SKM-1 (cell line): ENCODE data around the gene CFAP119.
"Not testable (repeated sequence)": the region's sequence is repeated elsewhere in the genome, so short reads cannot be mapped to it uniquely, and the experiment has no call there.

Experiments used
- DNase-seq: peaks from one replicate; lab custom pipeline; 2025; ENCODE audit not compliant: unreplicated experiment; lab: John Stamatoyannopoulos, UW

CFAP119 gene

GRCh38 chr16:30761928-30762902 lies at the start of gene CFAP119, which contains the start of gene RNF40:
Gene CFAP119, minus strand, starts transcription at chr16:30762062. Its CDS starts 314 bp downstream, at chr16:30761748.
Gene RNF40, plus strand, starts transcription at chr16:30762322. Its CDS starts 224 bp downstream, at chr16:30762546.
- peak; percentile 99 for DNase-seq

- not testable (repeated sequence) for DNase-seq
These were observed 47.8 kb upstream of the CFAP119 start for GRCh38 chr16:30809675-30810074.

GRCh38 chr16:30808890-30809426 lies 47.1 kb upstream of the CFAP119 start:
- not testable (repeated sequence) for DNase-seq

DNA sequence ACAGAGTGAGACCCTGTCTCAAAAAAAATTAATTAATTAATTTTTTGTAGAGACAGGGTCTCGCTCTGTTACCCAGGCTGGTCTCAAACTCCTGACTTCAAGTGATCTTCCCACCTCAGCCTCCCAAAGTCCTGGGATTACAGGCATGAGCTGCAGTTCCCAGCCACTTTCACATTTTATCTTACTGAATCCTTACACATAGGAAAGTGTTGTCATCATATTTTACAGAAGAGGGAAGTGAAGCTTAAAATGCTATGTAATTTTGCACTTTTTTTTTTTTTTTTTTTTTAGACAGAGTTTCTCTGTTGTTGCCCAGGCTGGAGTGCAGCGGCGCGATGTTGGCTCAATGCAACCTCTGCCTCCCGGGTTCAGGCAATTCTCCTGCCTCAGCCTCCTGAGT lies 46.3 kb upstream of the CFAP119 start:
- DNase-seq: no peak

DNA sequence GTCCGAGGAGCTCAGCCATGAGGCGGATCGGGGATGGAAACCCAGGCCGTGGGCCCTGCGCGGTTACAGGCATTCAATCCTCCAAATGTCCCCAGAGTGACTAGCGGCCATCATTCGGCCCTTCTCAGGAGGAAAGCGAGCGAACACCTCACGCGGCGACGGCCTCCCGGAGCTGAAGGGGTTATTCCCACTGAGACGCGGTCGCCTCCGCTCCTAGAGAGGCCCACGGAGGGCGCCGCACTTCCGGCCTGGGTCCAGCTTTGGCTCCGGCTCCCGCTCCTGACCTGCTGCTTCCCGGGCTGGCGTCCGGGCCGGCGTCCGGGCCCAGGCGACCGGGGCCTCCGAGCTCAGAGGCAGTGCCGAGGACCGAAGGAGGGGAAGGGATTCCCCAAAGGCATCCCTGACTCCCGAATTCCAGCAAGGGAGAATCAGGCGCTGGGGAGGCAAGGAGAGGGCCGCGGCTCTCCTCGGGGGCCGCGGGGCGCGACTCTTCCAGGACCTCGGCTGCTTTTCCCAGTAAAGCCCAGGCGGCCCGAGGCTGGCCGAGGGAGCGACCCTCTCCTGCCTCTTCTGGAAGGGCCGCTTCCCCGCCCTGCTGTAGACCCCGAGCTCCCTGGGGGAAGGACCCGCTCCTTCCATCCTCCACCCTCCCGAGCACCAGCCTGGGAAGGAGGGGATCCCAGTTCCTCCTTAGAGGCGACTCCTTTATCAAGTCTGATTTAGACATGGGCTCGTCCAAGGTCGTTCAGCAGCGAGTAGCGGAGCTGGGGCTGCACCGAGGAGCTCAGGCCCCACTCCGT lies 43.7 kb upstream of the CFAP119 start:
- DNase-seq: peak; percentile 53

DNA sequence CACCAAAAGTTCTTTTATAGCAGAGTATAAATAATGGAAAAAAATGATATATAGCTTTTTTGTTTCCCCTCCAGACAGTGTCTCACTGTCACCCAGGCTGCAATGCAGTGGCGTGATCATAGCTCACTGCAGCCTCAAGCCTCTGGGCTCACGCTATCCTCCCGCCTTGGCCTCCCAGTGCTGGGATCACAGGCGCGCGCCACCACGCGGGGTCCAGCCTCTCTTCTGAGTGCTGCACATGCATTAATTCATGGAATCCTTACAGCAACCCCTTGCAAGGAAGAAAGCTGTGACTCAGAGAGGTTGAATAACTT lies 43.2 kb upstream of the CFAP119 start:
- no peak for DNase-seq

GRCh38 chr16:30802936-30803335 lies 41.1 kb upstream of the CFAP119 start:
- no peak for DNase-seq

GRCh38 chr16:30797670-30798309 lies 35.9 kb upstream of the CFAP119 start:
- DNase-seq: no peak

DNA sequence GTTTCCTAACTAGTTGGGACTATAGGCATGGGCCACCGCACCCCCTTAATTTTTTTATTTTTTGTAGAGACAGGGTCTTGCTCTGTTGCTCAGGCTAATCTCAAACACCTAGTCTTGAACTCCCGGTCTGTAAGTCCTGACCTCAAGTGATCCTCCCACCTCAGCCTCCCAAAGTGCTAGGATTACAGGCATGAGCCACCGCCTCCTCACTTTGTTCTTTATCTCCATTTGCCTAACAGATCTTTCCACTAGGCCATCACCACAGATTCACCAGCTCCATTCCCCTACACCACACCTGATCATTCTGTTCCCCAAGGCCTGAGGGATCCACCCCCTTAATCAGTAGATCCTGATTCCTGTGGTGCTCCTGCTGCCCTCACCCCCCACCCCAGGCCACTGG lies 32.8 kb upstream of the CFAP119 start:
- DNase-seq: no peak

DNA sequence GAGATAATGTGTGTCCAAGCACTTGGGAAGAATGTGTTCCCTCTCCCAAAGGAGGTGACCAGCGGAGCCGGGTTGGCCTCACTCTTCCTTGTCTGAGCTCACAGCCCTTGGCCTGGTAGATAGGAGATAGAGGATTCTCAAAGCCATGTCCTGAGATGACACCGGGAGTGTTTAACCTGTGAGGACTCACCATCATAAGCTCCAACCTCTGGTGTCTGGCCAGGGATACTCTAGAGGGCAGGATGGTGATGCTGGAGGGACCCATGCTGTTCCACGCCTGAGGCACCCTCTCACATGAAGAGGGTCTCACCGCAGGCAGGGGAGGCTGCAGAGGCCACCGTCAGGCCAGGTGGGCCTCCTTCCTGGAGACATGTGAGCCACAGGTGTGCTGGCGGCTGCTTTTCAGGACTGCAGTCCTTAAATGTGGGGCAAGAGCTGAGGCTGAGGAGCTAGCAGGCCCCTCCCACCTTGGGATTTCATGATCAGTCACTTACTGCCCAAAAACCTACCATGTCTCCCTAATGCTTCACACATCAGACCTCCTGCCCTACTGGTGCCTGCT lies 31.7 kb upstream of the CFAP119 start:
- no peak for DNase-seq

- DNase-seq: no peak
These were observed 25.9 kb upstream of the CFAP119 start for GRCh38 chr16:30787613-30788378.

DNA sequence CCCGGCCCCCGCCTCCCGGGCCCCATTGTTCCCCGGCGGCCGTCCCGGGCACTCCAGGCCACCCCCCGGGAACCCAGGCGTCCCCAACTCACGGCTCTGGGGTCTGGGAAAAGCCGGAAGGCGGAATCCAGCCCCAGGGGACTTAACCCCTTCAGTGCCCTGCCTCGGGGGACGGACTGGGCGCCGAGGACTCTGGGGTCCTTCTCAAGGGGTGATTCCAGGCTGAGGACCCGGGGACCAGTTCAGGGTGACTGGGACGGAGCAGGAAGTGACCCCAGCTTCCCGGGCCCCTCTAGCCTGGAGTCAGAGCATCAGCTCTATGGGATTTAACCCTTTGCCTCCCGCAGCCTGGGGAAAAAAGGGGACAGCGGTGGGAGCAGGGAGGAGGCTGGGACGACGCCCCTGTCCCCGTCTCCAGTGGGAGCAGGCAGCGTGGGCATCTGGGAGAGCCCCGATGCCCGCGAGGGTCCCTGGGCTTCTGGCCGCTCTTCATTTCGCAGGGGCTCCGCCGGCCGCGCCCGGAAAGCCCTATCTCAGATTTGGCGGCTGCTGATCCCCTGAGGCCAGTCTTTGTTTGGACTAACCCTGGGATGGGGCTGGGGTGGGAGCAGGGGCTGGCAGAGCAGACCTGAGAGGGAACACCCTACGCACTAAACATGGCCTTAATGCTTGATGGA lies 25.2 kb upstream of the CFAP119 start, which contains the start of gene ZNF629:
TSS of gene ZNF629 (minus strand) at position 270 of the 677 bp plus-strand sequence. CDS start 2,723 bp downstream, outside the sequence.
- DNase-seq: no peak

GRCh38 chr16:30786115-30786935 lies 24.5 kb upstream of the CFAP119 start:
- DNase-seq: no peak

GRCh38 chr16:30785126-30786106 lies 23.6 kb upstream of the CFAP119 start:
- no peak for DNase-seq

- DNase-seq: no peak
These were observed 22.4 kb upstream of the CFAP119 start for GRCh38 chr16:30784215-30784614.

DNA sequence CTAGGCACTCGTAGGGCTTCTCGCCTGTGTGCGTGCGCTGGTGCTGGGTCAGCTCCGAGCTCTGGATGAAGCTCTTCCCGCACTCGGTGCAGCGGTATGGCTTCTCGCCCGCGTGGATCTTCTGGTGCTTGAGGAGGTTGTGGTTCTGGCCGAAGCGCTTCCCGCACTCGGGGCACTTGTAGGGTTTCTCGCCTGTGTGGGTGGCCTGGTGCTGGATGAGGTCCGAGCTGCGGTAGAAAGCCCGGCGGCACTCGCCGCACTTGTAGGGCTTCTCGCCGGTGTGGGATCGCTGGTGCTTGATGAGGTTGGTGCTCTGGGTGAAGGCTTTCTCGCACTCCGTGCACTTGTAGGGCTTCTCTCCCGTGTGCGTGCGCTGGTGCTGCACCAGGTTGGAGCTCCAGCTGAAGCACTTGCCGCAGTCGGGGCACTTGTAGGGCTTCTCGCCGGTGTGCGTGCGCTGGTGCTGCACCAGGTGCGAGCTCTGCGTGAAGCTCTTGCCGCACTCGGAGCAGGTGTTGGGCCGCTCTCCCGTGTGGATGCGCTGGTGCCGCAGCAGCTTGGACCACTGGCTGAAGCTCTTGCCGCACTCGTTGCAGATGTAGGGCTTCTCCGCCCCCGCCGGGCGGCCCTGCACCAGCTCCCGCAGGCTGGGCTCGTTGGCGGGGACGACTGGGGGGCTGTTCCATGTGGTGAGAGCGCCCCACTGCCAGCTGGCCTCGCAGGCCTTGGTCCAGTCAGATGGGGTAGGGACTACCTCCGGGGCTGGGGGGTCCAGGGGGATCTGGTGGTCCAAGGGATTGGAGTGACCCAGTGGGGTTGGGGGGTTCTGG lies 21.6 kb upstream of the CFAP119 start:
- no peak for DNase-seq
